ENCODE results near the gene NPR1.
A peak's percentile ranks its signal among the peaks of the same experiment; 100 is the strongest.
"Not testable (repeated sequence)": the region's sequence is repeated elsewhere in the genome, so short reads cannot be mapped to it uniquely, and the experiment has no call there.

Gene NPR1

GRCh38 chr1:153678519-153679336 is at the start of gene NPR1:
Gene NPR1 (plus strand): TSS chr1:153678688. CDS start chr1:153679109, 421 bp downstream.
- DNase-seq, result peak; percentile 24

GRCh38 chr1:153629343-153629665 is 49.2 kb upstream of the NPR1 start:
- no peak for DNase-seq

DNA sequence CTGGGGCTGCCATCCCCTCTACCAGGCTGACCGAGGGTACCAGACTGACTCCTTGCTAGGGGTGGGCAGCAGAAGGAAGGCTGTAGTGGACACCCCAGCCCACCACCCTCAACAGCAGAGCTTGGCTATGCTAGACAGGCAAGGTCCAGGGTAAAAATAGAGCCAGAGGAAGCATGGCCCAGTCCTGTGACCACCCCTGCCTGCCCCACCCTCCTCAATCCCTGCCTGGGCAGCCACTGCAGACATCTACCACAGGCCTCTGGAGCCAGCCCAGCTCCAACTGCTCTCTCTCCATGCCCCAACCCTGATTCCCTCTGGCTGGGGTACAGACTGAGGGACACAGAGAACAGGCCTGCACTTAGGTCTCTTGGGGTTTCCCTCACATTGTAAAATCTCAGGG is 48.5 kb upstream of the NPR1 start:
- DNase-seq, result no peak

DNA sequence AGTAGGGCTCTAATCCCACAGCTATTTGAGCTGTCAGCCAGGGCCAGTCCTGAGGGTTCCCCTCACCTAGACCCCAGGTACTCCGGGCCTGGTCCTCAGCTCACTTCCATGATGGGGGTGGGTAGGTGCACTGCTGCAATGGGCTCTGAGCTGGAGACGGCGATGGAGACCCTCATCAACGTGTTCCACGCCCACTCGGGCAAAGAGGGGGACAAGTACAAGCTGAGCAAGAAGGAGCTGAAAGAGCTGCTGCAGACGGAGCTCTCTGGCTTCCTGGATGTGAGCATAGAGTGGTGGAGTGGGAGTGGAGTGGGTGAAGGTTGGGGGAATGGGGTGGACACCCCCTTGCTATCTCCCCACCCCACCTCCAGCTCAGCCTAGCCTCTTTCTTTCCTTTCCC is 48.1 kb upstream of the NPR1 start:
- DNase-seq, result no peak

GRCh38 chr1:153631047-153632022 is 47.2 kb upstream of the NPR1 start:
- DNase-seq, result no peak

GRCh38 chr1:153633161-153633753 is 45.2 kb upstream of the NPR1 start:
- DNase-seq, result no peak

GRCh38 chr1:153633754-153634665 is 44.5 kb upstream of the NPR1 start, which contains the start of gene CHTOP:
Gene CHTOP (plus strand): TSS chr1:153634066. CDS start chr1:153636589, 2,523 bp downstream.
- DNase-seq, result peak; percentile 97

GRCh38 chr1:153635872-153636271 is 42.6 kb upstream of the NPR1 start:
- DNase-seq, result no peak

GRCh38 chr1:153636312-153636711 is 42.2 kb upstream of the NPR1 start:
- no peak for DNase-seq

GRCh38 chr1:153638261-153638660 is 40.2 kb upstream of the NPR1 start:
- no peak for DNase-seq

GRCh38 chr1:153639280-153639679 is 39.2 kb upstream of the NPR1 start:
- no peak for DNase-seq

DNA sequence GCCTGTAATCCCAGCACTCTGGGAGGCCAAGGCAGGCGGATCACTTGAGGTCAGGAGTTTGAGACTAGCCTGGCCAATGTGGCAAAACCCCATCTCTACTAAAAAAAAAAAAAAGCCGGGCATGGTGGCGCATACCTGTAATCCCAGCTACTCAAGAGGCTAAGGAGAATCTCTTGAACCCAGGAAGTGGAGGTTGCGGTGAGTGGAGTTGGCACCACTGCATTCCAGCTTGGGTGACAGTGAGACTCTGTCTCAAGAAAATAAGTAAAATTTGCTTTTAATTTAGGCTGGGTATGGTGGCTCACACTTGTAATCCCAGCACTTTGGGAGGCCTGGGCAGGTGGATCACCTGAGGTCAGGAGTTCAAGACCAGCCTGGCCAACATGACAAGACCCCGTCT is 38.3 kb upstream of the NPR1 start:
- DNase-seq, result not testable (repeated sequence)

GRCh38 chr1:153640861-153641260 is 37.6 kb upstream of the NPR1 start:
- DNase-seq, result no peak

GRCh38 chr1:153642161-153642560 is 36.3 kb upstream of the NPR1 start:
- DNase-seq, result no peak

DNA sequence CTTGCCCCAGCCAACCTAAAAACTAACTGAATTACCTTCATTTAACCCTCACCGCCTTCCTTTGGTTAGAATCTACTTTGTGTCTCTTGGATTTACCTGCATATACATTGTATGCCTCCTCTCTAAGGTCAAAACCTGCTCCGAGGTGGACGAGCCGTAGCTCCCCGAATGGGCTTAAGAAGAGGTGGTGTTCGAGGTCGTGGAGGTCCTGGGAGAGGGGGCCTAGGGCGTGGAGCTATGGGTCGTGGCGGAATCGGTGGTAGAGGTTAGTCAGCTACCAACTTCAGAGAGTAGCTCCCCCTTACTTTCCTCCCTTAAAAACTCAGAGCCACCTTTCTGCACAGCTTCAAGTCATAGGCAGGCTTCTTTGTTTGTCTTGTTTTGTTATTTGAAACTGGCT is 35.4 kb upstream of the NPR1 start:
- no peak for DNase-seq

GRCh38 chr1:153643816-153644215 is 34.7 kb upstream of the NPR1 start:
- DNase-seq, result no peak

- no peak for DNase-seq
Measured at GRCh38 chr1:153646672-153647345, 31.7 kb upstream of the NPR1 start.

GRCh38 chr1:153647346-153647714 is 31.2 kb upstream of the NPR1 start:
- no peak for DNase-seq

GRCh38 chr1:153648000-153648643 is 30.4 kb upstream of the NPR1 start:
- DNase-seq, result no peak

DNA sequence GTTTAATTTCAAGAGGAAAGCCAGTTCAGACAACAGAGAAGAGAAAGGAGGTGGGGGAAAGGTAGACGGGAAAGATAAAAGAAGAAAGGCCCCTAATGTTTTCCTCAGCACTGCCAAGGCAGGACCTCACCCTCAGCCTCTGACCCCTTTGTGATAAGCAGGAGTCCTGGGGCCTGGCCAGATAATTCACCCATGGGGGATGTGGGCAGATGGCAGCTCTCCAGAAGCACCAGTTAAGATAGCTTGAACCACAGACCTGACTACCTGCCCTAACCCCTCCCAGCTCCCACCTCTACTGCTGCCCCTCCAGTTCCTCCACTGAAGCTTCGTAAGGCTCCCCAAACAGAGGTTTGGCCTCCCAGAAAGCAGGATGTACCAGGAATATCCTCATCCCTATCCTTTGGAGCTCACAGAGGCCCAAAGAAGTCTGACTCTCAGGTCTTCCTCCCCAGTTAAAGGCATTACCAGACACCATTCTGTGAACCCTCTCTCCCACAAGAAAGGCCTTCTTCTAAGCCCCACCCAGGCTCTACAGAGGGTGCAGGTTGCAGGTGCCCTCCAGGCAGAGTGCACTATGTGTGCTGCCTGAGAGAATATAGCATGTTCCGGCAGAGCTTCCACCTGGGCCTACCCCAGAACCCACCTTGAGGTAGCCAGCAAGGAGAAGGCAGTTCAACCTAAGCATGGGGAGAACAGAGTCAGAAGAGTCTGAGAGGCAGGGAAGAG is 29.2 kb upstream of the NPR1 start:
- DNase-seq, result peak; percentile 75

- DNase-seq, result peak; percentile 95
Measured at GRCh38 chr1:153649863-153650235, 28.6 kb upstream of the NPR1 start.

Measured in NCI-H1092 treated with DMSO at 0.1 percent for 48 hours (cell line).